ENCODE measurements around the gene MRAS. TPM values are rescaled to one million over a fixed set of nuclear protein-coding genes. Genes with fewer than 3 reads are reported as not detected.
A peak's percentile ranks its signal among the peaks of the same experiment; 100 is the strongest.

Gene MRAS
- total and polyA plus RNA-seq, 11 donors = 112 to 413 (median 252) TPM

DNA sequence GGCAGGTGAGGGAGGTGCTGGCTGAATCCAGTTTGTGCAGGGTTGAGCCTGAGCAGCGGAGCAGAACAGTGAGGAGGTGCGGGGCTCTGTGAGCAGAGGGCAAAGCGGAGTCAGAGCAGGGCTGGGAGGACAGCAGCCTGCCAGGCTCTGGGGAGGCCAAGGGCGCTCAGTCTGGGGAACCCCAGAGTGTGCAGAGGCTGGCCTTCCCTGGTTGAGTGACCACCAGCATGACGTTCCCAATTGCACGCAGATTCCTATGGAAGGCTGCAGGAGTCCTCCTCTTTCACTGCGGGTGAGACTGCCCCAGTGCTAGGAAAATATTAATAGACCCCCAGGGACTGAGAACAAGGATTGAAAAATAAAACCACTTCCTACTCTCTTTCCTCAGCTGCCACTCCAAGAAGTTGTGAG, 13.2 kb downstream of the MRAS start:
- Histone ChIP-seq H3K27me3 (no peaks in the 10 kb centered on the region), H3K36me3 (peaks cover 0 to 13% (median 0%) of the 10 kb centered on the region in 9 donors), H3K27ac (peak overlapping the region in 11 of 12 donors; percentile 52 to 96 (median 72)), H3K9me3 (no peaks in the 10 kb centered on the region), H3K4me3 (no peak overlapping the region), H3K4me1 (peaks cover 9 to 99% (median 77%) of the 10 kb centered on the region in 12 donors)
- DNase-seq = no peak
- TF ChIP-seq POLR2A (IDR thresholded peaks at IDR 0.05) = peak in 1 of 2 donors; percentile 13
- TF ChIP-seq, protein P1, sequence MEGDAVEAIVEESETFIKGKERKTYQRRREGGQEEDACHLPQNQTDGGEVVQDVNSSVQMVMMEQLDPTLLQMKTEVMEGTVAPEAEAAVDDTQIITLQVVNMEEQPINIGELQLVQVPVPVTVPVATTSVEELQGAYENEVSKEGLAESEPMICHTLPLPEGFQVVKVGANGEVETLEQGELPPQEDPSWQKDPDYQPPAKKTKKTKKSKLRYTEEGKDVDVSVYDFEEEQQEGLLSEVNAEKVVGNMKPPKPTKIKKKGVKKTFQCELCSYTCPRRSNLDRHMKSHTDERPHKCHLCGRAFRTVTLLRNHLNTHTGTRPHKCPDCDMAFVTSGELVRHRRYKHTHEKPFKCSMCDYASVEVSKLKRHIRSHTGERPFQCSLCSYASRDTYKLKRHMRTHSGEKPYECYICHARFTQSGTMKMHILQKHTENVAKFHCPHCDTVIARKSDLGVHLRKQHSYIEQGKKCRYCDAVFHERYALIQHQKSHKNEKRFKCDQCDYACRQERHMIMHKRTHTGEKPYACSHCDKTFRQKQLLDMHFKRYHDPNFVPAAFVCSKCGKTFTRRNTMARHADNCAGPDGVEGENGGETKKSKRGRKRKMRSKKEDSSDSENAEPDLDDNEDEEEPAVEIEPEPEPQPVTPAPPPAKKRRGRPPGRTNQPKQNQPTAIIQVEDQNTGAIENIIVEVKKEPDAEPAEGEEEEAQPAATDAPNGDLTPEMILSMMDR (IDR thresholded peaks at IDR 0.05) = no peak
- ATAC-seq = peak in 3 of 4 donors; percentile 6 to 22 (median 9)
- WGBS, 4 donors = 67 to 73% (median 69%) methylated on average over 5 to 7 of the region's 7 CpGs
- intact Hi-C loops (cut with DNase I) = loop anchor here in 1 of 10 donors (5.0 kb wide), 1 partner anchor 36 kb away; no protein-coding TSS in a partner anchor

DNA sequence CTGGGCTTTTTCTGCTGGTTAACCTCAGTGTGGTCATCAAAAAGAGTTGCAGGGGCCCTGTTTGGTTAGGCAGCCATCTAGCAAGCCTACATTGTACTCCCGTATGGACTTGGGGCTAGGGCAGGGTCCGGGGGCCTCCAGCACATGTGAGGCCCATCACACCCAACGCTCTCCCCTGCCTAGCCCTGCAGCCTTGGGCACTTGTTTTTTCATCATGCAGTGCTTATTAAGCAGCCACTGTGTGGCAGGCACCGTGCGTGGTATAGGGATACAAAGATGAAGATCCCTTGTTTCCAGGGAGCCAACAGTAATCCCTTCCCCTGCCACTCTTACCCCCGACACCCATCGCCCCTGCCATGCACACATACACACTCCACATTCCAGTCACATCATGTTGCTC, 14.2 kb downstream of the MRAS start:
- DNase-seq (no peak), ATAC-seq (peak in 1 of 4 donors; percentile 5)
- Histone ChIP-seq H3K27me3 (no peaks in the 10 kb centered on the region), H3K4me1 (peaks cover 9 to 99% (median 76%) of the 10 kb centered on the region in 12 donors), H3K36me3 (peaks cover 0 to 7% (median 0%) of the 10 kb centered on the region in 9 donors), H3K4me3 (no peak overlapping the region), H3K9me3 (no peaks in the 10 kb centered on the region), H3K27ac (peak overlapping the region in 8 of 12 donors; percentile 64 to 96 (median 82))
- WGBS, 4 donors = 62 to 81% (median 76%) methylated on average over 7 of the region's 7 CpGs
- no peak for TF ChIP-seq POLR2A (IDR thresholded peaks at IDR 0.05)
- TF ChIP-seq, protein P1 (IDR thresholded peaks at IDR 0.05) = no peak
- intact Hi-C loops (cut with DNase I) = loop anchor here in 1 of 10 donors (5.0 kb wide), 1 partner anchor 35 kb away; no protein-coding TSS in a partner anchor

DNA sequence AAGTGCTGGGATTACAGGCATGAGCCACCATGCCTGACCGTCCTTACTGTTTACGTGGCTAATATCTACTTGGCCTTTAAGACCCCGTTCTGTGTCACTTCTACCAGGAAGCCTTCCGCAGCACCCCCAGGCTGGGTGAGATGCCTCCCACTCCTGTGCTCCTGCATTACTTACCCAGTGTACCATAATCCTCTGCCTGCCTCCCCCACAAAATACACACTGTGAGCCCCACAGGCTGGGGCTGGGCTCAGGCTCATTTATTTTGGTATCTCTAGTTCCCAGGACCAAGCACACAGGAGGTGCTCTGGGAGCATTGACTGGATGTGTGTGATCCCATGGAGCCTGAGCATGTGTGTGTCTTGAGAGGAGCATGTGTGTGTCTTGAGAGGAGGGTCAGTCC, 14.9 kb downstream of the MRAS start:
- H3K27ac ChIP-seq = peak overlapping the region in 9 of 12 donors; percentile 16 to 96 (median 88)
- 84 to 94% (median 90%) methylated on average over 4 of the region's 4 CpGs for WGBS, 4 donors
- ATAC-seq = no peak

More for the DNA sequence above, 14.9 kb downstream of the MRAS start:
- peaks cover 14 to 100% (median 82%) of the 10 kb centered on the region in 12 donors for H3K4me1 ChIP-seq
- no peak for TF ChIP-seq POLR2A (IDR thresholded peaks at IDR 0.05)
- TF ChIP-seq, protein P1 (IDR thresholded peaks at IDR 0.05) = no peak
- no peaks in the 10 kb centered on the region for H3K27me3 ChIP-seq
- H3K36me3 ChIP-seq = peaks cover 0 to 7% (median 0%) of the 10 kb centered on the region in 9 donors
- H3K9me3 ChIP-seq = no peaks in the 10 kb centered on the region
- intact Hi-C loops (cut with DNase I) = loop anchor here in 1 of 10 donors (5.0 kb wide), 1 partner anchor 34 kb away; no protein-coding TSS in a partner anchor
- DNase-seq = no peak
- H3K4me3 ChIP-seq = no peak overlapping the region
